IPS-18c (cell line): Measurements from ENCODE around the gene C1QBP.

ENCODE experiments used
- H3K4me3 ChIP-seq: 2 replicates; pipeline ENCODE4 v1.7.0; 2013; ENCODE audit warnings: low read depth, mild to moderate bottlenecking, low read length, moderate library complexity; ENCODE audit not compliant: insufficient read depth
- H3K9me3 ChIP-seq: one replicate; pipeline ENCODE4 v1.6.1; 2013; ENCODE audit warnings: mild to moderate bottlenecking, low read length, moderate library complexity; ENCODE audit not compliant: control insufficient read depth, insufficient read depth

The C1QBP gene

DNA sequence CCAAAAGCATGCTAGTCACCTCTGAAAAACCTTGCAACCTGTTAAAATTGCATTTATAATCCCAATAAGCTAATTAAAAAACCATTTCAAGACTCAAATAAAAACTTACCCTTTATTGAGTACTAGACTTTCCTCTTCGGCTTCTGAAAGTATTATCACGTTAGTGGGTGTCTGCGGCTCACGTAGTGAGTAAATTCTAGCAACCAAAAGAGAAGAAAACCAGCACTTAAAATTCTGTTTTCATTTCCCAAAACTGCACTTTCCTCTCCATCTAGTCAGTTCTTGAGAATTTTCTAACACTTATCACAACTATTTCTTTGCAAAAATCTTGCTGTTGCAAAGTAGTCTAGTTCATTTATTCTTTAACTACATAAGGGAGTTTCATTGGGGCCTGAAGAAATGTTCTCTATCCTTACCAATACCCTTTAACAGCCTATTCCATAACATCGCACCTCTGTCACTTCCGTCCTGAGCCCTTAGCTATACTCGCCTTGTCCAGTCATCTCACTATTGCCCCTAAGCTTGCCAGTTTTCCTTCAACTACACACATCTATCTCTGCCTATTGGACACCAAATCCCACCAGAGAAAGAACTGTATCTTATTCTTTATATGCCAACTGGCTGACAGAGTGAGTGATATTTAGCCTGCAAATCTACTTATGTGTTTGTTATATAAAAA lies 28.2 kb downstream of the C1QBP start:
- H3K9me3 ChIP-seq = no peaks in the 10 kb centered on the region
- H3K4me3 ChIP-seq = no peak overlapping the region

DNA sequence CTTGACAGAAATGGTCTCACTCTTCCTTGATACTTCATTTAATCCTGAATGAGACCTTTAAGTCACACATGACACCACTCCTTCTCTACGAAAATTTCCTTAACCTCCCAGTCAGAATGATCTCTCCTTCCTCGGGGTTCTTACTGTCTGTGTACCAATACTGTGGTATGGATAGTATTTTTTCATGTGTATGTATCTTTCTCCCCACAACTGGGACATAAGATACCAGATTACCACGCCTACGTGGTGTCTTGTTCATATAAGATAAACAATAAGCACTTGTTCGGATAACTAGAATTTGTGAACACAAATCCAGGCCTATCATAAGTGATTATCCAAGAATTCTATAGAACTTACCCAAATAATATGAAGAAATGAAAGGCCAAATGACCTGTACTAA lies 30.8 kb downstream of the C1QBP start:
- no peaks in the 10 kb centered on the region for H3K9me3 ChIP-seq
- no peak overlapping the region for H3K4me3 ChIP-seq

DNA sequence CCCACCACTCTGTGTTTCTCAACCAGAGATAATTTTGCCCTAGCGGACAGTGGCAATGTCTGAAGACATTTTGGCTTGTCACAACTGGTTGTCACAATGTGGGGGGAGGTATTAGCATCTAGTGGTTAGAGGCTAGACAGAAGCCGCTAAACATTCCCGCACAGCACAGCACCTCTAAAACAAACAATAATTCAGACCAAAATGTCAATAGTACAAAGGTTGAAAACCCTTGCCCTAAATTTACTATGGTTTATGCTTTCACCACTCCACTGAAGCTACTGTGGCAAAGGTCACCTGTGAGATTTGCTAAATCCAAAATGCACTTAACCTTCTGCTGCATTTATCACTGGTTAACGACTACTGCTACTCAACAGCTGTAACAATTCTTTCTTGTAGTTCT lies 33.6 kb downstream of the C1QBP start:
- no peak overlapping the region for H3K4me3 ChIP-seq
- no peaks in the 10 kb centered on the region for H3K9me3 ChIP-seq

DNA sequence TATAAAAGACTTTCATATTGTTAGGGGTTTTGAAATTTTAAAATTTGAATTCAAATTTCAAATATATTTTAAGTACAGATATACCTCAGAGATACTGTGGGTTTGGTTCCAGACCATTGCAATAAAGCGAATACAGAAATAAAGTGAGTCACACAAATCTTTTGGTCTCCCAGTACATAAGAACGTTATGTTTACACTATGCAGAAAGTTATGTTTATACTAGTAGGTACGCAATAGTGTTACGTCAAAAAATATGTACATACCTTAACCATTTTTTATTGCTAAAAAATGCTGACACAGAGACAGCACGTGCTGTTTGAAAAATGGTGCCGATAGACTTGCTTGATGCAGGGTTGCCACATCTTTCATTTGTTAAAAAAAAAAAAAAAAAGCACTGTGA lies 39.2 kb downstream of the C1QBP start:
- no peaks in the 10 kb centered on the region for H3K9me3 ChIP-seq
- H3K4me3 ChIP-seq = no peak overlapping the region

DNA sequence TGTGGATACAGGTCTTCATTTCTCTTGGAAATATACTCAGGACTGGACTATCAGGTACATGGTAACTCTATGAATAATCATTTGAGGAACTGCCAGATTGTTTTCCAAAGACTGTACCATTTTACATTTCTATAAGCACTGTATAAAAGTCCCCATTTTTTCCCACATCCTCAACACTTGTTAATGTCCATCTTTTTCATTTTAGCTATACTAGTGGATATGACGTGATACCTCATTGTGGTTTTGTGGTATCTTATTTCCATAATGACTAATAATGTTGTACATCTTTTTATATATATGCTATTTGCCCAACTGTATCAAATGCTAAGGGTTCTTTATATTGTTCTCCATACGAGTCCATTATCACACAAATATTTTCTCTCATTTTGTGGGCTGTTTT lies 42.3 kb downstream of the C1QBP start:
- H3K4me3 ChIP-seq = no peak overlapping the region
- no peaks in the 10 kb centered on the region for H3K9me3 ChIP-seq

DNA sequence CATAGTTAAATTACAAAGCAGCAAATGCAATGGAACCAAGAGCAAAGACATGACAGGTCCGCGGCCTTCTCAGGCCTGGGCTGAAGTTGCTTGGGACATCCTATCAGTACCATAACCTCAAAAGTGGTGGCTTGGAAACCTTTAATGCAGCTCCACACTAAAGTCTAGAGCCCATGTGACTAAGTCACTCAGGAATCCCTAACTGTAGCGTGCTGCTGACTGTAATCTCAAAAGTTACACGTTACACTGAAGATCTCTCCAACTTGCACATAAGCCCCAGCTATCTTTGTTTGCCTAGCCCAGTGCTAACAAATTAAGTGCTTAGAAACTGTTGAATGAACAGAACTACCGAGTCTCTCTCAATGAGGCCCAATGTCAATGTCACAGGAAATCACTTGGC lies 47.3 kb downstream of the C1QBP start:
- Histone ChIP-seq H3K4me3 (no peak overlapping the region), H3K9me3 (no peaks in the 10 kb centered on the region)
